ENCODE measurements around the gene PCGF2.

DNA sequence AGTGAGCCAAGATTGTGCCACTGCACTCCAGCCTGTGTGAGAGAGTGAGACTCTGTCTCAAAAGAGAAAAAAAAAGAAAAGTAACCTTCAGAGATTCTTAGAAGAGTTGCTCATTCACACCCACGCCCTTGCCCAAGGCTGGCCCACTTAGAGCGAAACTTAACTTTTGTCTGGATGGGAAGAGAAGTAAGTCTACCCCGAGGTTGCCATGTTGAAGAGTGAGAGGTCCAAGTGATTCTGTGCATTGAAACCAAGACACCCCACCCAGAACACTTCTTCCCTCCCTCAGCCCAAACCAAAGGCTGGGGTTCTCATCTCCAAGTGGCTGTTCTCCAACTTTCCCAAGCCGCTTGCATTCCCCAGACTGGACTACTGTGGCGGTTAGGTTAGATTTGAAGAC is 20.4 kb downstream of the PCGF2 start:
- TF ChIP-seq POLR2A (IDR thresholded peaks at IDR 0.05; ENCODE audit: low read depth, low read length) (no peak), POLR2AphosphoS5 (IDR thresholded peaks at IDR 0.05; ENCODE audit: low read depth, low read length) (no peak)

Measured in GM12891 (cell line).